ENCODE measurements around the gene ACVR2B.

- TF ChIP-seq REST (IDR thresholded peaks at IDR 0.05; ENCODE audit: insufficient read depth in 1 of 2, low read depth in 2 of 2, low read length in 2 of 2) (no peak), TAF1 (IDR thresholded peaks at IDR 0.05; ENCODE audit: borderline replicate concordance, insufficient read depth, low read length) (no peak), SIN3A (IDR thresholded peaks at IDR 0.05; ENCODE audit: borderline replicate concordance, insufficient read depth, low read length) (no peak), POLR2AphosphoS5 (IDR thresholded peaks at IDR 0.05; ENCODE audit: low read depth, low read length) (no peak)
These were observed 73.1 kb downstream of the ACVR2B start for GRCh38 chr3:38526792-38527191.

All from PFSK-1 (cell line).